GM12872 (cell line): ENCODE data around the gene NCOA3.

Experiments used
- CTCF ChIP-seq: IDR thresholded peaks from 3 replicates; pipeline ENCODE4 v1.5.1; 2011; ENCODE audit warnings: low read depth, mild to moderate bottlenecking, low read length, moderate library complexity; ENCODE audit not compliant: insufficient read depth

NCOA3 gene

DNA sequence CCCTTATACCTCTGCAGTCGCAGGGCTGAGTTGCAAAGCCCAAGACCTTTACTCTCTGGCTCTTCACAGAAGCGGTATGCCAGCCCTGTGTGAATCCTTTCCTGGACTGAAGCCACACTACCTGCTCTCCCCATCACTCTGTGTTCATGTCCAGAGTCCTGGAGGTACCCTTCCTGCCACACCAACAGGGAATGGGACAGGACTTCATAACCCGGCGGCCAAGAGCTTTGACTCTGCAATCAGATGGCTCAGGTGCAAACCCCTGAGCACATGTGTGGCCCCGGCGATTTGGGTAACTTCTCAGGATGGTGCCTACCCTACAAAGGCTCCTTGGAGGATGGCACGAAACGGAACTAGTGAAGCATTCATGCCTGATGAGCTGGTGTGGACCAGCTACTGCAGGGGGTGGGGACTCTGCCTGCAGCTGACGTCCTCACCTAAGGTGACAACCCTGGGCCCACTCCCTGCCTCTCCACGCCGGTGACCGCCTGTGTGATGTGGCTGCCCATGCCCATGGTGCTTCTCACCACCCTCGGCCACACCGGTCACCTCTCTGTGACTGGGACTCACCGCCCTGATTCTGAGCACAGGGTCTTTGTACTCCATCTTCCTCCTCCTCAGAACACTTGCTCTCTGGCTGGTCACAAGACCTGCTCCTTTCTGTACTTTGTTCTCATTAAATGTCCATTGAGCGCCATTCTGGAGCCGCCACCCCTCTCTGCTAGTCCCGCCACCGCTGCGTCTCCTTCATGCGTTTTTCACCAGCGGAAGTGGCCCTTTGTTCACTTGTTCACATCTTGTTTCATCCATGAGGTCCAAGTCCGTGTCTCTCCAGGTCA is 166.8 kb downstream of the NCOA3 start:
- no peak for TF ChIP-seq CTCF

- TF ChIP-seq CTCF = no peak
Measured at GRCh38 chr20:47669152-47669425, 167.4 kb downstream of the NCOA3 start.

DNA sequence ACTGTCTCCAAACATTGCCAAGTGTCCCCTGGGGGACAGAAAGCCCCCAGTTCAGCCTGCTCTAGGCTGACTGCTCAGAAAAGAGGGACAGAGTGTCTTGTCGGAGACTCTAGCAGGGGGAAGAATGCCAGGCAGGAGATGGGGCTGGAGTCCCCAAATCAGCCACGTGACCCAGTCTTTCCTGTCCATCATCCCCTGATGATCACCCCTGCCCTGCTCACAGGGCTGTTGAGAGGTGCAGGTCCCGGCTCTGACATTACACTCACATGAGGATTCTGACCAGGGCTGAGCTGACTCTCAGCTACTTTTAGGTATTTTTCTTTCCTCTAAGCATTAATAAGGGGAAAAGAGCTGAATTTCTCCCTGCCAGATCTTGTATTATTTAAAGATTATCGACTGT is 167.8 kb downstream of the NCOA3 start:
- TF ChIP-seq CTCF = no peak

- TF ChIP-seq CTCF = no peak
Measured at GRCh38 chr20:47669927-47670890, 168.5 kb downstream of the NCOA3 start.

GRCh38 chr20:47670913-47671312 is 169.2 kb downstream of the NCOA3 start:
- no peak for TF ChIP-seq CTCF

- no peak for TF ChIP-seq CTCF
Measured at GRCh38 chr20:47672166-47672565, 170.5 kb downstream of the NCOA3 start.

- TF ChIP-seq CTCF = no peak
Measured at GRCh38 chr20:47672886-47673670, 171.4 kb downstream of the NCOA3 start.
